ENCODE results near the gene KCNN3. TPM values are rescaled to one million over a fixed set of nuclear protein-coding genes. Genes with fewer than 3 reads are reported as not detected.

KCNN3 gene
- total RNA-seq, 1 donor from 2014 or later = 0.84 TPM

GRCh38 chr1:154857441-154858215, 12.5 kb downstream of the KCNN3 start:
- Mint-ChIP-seq H3K9me3 (no peaks in the 10 kb centered on the region), H3K4me1 (peaks cover 5% of the 10 kb centered on the region), H3K4me3 (no peak overlapping the region), H3K27me3 (ENCODE audit: low read depth) (peaks cover 2% of the 10 kb centered on the region), H3K36me3 (ENCODE audit: low read depth) (no peaks in the 10 kb centered on the region), H3K27ac (ENCODE audit: unreplicated experiment) (no peak overlapping the region)
- DNase-seq (ENCODE audit: low read depth, low spot score) = no peak
- TF ChIP-seq, protein P1, sequence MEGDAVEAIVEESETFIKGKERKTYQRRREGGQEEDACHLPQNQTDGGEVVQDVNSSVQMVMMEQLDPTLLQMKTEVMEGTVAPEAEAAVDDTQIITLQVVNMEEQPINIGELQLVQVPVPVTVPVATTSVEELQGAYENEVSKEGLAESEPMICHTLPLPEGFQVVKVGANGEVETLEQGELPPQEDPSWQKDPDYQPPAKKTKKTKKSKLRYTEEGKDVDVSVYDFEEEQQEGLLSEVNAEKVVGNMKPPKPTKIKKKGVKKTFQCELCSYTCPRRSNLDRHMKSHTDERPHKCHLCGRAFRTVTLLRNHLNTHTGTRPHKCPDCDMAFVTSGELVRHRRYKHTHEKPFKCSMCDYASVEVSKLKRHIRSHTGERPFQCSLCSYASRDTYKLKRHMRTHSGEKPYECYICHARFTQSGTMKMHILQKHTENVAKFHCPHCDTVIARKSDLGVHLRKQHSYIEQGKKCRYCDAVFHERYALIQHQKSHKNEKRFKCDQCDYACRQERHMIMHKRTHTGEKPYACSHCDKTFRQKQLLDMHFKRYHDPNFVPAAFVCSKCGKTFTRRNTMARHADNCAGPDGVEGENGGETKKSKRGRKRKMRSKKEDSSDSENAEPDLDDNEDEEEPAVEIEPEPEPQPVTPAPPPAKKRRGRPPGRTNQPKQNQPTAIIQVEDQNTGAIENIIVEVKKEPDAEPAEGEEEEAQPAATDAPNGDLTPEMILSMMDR (conservative IDR thresholded peaks at IDR 0.05) = no peak

DNA sequence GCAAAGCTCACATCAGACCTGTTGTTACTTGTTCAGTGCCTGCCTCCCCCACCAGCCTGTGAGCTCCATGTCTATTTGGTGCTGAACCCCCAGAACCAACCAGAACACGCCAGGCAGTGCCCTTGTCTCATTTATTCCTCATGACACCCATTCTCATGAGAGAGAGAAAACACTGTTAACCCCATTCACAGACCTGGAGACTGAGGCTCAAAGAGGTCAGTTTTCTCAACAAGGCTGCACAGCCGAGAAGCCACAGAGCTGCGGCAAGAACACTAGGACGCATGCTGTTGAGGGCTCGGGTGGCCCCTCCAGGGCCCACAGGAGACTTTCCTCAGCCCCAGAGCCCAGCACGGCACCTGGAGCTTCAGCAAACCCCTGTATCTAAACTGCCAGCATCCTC, 13.1 kb downstream of the KCNN3 start:
- Mint-ChIP-seq H3K27me3 (ENCODE audit: low read depth) (no peaks in the 10 kb centered on the region), H3K9me3 (no peaks in the 10 kb centered on the region), H3K4me1 (peaks cover 3% of the 10 kb centered on the region), H3K36me3 (ENCODE audit: low read depth) (no peaks in the 10 kb centered on the region), H3K27ac (ENCODE audit: unreplicated experiment) (no peak overlapping the region), H3K4me3 (no peak overlapping the region)
- TF ChIP-seq, protein P1 (conservative IDR thresholded peaks at IDR 0.05) = no peak
- DNase-seq (ENCODE audit: low read depth, low spot score) = no peak

GRCh38 chr1:154856544-154856943, 13.5 kb downstream of the KCNN3 start:
- Mint-ChIP-seq H3K9me3 (no peaks in the 10 kb centered on the region), H3K4me3 (no peak overlapping the region), H3K36me3 (ENCODE audit: low read depth) (no peaks in the 10 kb centered on the region), H3K27ac (ENCODE audit: unreplicated experiment) (no peak overlapping the region), H3K27me3 (ENCODE audit: low read depth) (no peaks in the 10 kb centered on the region), H3K4me1 (peaks cover 7% of the 10 kb centered on the region)
- TF ChIP-seq, protein P1 (conservative IDR thresholded peaks at IDR 0.05) = no peak
- no peak for DNase-seq (ENCODE audit: low read depth, low spot score)

GRCh38 chr1:154856049-154856448, 14.0 kb downstream of the KCNN3 start:
- Mint-ChIP-seq H3K27me3 (ENCODE audit: low read depth) (no peaks in the 10 kb centered on the region), H3K9me3 (no peaks in the 10 kb centered on the region), H3K36me3 (ENCODE audit: low read depth) (no peaks in the 10 kb centered on the region), H3K4me3 (no peak overlapping the region), H3K27ac (ENCODE audit: unreplicated experiment) (no peak overlapping the region), H3K4me1 (peaks cover 10% of the 10 kb centered on the region)
- no peak for DNase-seq (ENCODE audit: low read depth, low spot score)
- TF ChIP-seq, protein P1 (conservative IDR thresholded peaks at IDR 0.05) = no peak

GRCh38 chr1:154855186-154855851, 14.8 kb downstream of the KCNN3 start:
- TF ChIP-seq, protein P1 (conservative IDR thresholded peaks at IDR 0.05) = no peak
- Mint-ChIP-seq H3K9me3 (no peaks in the 10 kb centered on the region), H3K4me1 (peaks cover 10% of the 10 kb centered on the region), H3K27ac (ENCODE audit: unreplicated experiment) (no peak overlapping the region), H3K4me3 (no peak overlapping the region), H3K36me3 (ENCODE audit: low read depth) (no peaks in the 10 kb centered on the region), H3K27me3 (ENCODE audit: low read depth) (no peaks in the 10 kb centered on the region)
- no peak for DNase-seq (ENCODE audit: low read depth, low spot score)

Data from neural crest cell (in vitro differentiated cells).